HAP-1 (cell line): ENCODE measurements around the gene IL17RD.

Experiments
- DNase-seq, 2 experiments: peaks; one replicate each; pipeline ENCODE4 v3.0.0-alpha.2; 2016 to 2020; ENCODE audit warnings: low spot score in 2 of 2
- H3K27me3 ChIP-seq: fragments of 250-450 bp; sonication (Bioruptor Pico); 2 replicates; pipeline ENCODE4 v1.5.1; 2020; ENCODE audit warnings: low read depth, mild to moderate bottlenecking, moderate library complexity
- H3K36me3 ChIP-seq: fragments of 250-450 bp; sonication (Bioruptor Pico); replicated peaks from 2 replicates; pipeline ENCODE4 v1.5.1; 2020; ENCODE audit warnings: mild to moderate bottlenecking
- H3K4me1 ChIP-seq: fragments of 250-450 bp; sonication (Bioruptor Pico); 2 replicates; pipeline ENCODE4 v1.5.1; 2020; ENCODE audit warnings: mild to moderate bottlenecking
- H3K4me3 ChIP-seq: fragments of 250-450 bp; sonication (Bioruptor Pico); 2 replicates; pipeline ENCODE4 v1.5.1; 2020; ENCODE audit warnings: mild to moderate bottlenecking, moderate library complexity
- H3K9me3 ChIP-seq: fragments of 250-450 bp; sonication (Bioruptor Pico); 2 replicates; pipeline ENCODE4 v1.5.1; 2020; ENCODE audit warnings: mild to moderate bottlenecking, moderate library complexity
- in situ Hi-C: fragments of 300-500 bp; cut with MboI; formaldehyde crosslinking; loops from 3 replicates; pipeline ENCODE4 v1.14.3; 2020; ENCODE audit warnings: low sequenced_read_pairs, inconsistent platforms, mixed read lengths

Gene IL17RD

GRCh38 chr3:57166660-57167059, 1.5 kb upstream of the IL17RD start:
- DNase-seq = no peak
- in situ Hi-C loops = no loop called here
- no peak overlapping the region for H3K4me3 ChIP-seq
- no peaks in the 10 kb centered on the region for H3K9me3 ChIP-seq
- H3K4me1 ChIP-seq = peaks cover 15% of the 10 kb centered on the region
- H3K27me3 ChIP-seq = no peaks in the 10 kb centered on the region
- H3K36me3 ChIP-seq = no peaks in the 10 kb centered on the region

GRCh38 chr3:57165641-57166040, 488 bp upstream of the IL17RD start:
- in situ Hi-C loops = no loop called here
- H3K4me1 ChIP-seq = peaks cover 22% of the 10 kb centered on the region
- no peak overlapping the region for H3K4me3 ChIP-seq

DNA sequence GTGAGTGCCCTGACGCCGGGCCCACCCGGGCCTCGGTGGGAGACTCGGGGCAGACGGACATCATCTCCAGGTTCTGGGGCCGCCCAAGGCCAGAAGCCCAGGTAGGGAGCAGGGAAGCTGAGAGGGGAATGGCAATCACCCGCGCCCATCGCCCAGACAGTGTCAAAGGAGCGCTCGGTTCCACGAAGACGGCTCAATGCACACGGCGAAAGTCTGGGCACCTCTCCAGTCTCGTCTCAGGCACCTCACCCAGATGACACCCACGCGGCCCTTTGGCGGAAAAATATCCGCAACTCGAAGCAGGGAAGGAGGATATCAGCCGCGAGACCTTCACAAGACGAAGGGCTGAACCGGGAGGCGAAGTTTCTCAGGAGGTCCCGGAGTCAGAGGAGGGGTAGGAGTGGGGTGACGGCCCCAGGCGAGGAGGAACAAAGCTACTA, 916 bp downstream of the IL17RD start:
- in situ Hi-C loops = no loop called here
- no peaks in the 10 kb centered on the region for H3K27me3 ChIP-seq
- H3K36me3 ChIP-seq = no peaks in the 10 kb centered on the region
- DNase-seq = peak in 1 of 2 experiments; percentile 30
- H3K4me1 ChIP-seq = peaks cover 17% of the 10 kb centered on the region
- H3K9me3 ChIP-seq = no peaks in the 10 kb centered on the region
- peak overlapping the region; percentile 56 for H3K4me3 ChIP-seq

More at GRCh38 chr3:57165641-57166040, 488 bp upstream of the IL17RD start:
- no peaks in the 10 kb centered on the region for H3K9me3 ChIP-seq
- no peaks in the 10 kb centered on the region for H3K36me3 ChIP-seq
- H3K27me3 ChIP-seq = no peaks in the 10 kb centered on the region
- no peak for DNase-seq

- in situ Hi-C loops = no loop called here
- H3K9me3 ChIP-seq = no peaks in the 10 kb centered on the region
- H3K4me1 ChIP-seq = peaks cover 17% of the 10 kb centered on the region
- no peaks in the 10 kb centered on the region for H3K27me3 ChIP-seq
- no peak for DNase-seq
- no peaks in the 10 kb centered on the region for H3K36me3 ChIP-seq
- H3K4me3 ChIP-seq = no peak overlapping the region
Measured at GRCh38 chr3:57163751-57164150, 1.4 kb downstream of the IL17RD start.

DNA sequence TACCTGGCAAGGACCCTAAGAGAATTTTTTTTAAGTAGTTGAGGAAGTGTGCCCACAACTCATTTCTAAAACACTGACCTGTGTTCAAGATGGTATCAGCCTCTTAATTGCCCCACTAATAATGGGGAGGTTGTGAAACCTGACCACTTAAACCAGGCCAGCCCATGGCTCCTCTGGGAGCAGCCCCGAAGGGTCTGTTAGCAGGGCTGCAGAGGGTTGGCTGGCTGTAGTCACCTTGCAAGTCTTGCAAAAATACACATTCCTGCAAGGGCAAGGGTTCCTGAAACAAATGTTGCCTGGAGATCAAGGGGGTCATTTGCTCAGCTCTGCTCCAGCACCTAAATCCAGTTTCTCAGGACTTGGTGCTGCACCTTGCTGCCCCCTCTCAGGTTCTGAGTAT, 3.2 kb downstream of the IL17RD start:
- Histone ChIP-seq H3K4me1 (peaks cover 26% of the 10 kb centered on the region), H3K9me3 (no peaks in the 10 kb centered on the region), H3K4me3 (no peak overlapping the region), H3K27me3 (no peaks in the 10 kb centered on the region), H3K36me3 (no peaks in the 10 kb centered on the region)
- DNase-seq = no peak
- in situ Hi-C loops = no loop called here

- H3K36me3 ChIP-seq = no peaks in the 10 kb centered on the region
- in situ Hi-C loops = no loop called here
- no peak overlapping the region for H3K4me3 ChIP-seq
- no peaks in the 10 kb centered on the region for H3K27me3 ChIP-seq
- peaks cover 26% of the 10 kb centered on the region for H3K4me1 ChIP-seq
- DNase-seq = peak in 1 of 2 experiments; percentile 16
- no peaks in the 10 kb centered on the region for H3K9me3 ChIP-seq
Measured at GRCh38 chr3:57160765-57161538, 4.2 kb downstream of the IL17RD start.

GRCh38 chr3:57160076-57160764, 4.9 kb downstream of the IL17RD start:
- no peaks in the 10 kb centered on the region for H3K9me3 ChIP-seq
- no peaks in the 10 kb centered on the region for H3K36me3 ChIP-seq
- in situ Hi-C loops = no loop called here
- H3K27me3 ChIP-seq = no peaks in the 10 kb centered on the region
- H3K4me1 ChIP-seq = peaks cover 24% of the 10 kb centered on the region
- DNase-seq = peak in 1 of 2 experiments; percentile 40
- no peak overlapping the region for H3K4me3 ChIP-seq

GRCh38 chr3:57158813-57159738, 6.1 kb downstream of the IL17RD start:
- no peak for DNase-seq
- in situ Hi-C loops = no loop called here
- no peaks in the 10 kb centered on the region for H3K36me3 ChIP-seq
- no peaks in the 10 kb centered on the region for H3K27me3 ChIP-seq
- no peaks in the 10 kb centered on the region for H3K9me3 ChIP-seq
- peaks cover 20% of the 10 kb centered on the region for H3K4me1 ChIP-seq
- H3K4me3 ChIP-seq = no peak overlapping the region

GRCh38 chr3:57158325-57158724, 6.8 kb downstream of the IL17RD start:
- no peaks in the 10 kb centered on the region for H3K9me3 ChIP-seq
- H3K4me1 ChIP-seq = peaks cover 21% of the 10 kb centered on the region
- no peaks in the 10 kb centered on the region for H3K27me3 ChIP-seq
- no peak for DNase-seq
- in situ Hi-C loops = no loop called here
- H3K36me3 ChIP-seq = no peaks in the 10 kb centered on the region
- no peak overlapping the region for H3K4me3 ChIP-seq

GRCh38 chr3:57157545-57157944, 7.6 kb downstream of the IL17RD start:
- no peak for DNase-seq
- Histone ChIP-seq H3K4me1 (peaks cover 23% of the 10 kb centered on the region), H3K27me3 (no peaks in the 10 kb centered on the region), H3K9me3 (no peaks in the 10 kb centered on the region), H3K4me3 (no peak overlapping the region), H3K36me3 (no peaks in the 10 kb centered on the region)
- in situ Hi-C loops = no loop called here

DNA sequence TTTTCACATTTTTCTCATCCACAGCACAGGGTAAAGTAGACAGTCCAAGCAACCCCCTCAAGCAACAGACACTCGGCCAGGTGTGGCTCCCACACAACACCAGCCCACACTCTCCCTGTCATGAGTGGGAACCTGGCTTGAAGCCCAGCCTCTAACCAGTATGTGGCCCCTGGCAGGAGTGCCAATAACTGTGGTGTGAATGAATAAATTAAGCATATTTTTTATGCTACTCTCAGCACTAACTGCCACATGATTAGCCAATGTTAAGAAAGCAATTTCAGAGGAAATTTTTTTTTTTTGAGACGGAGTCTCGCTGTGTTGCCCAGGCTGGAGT, 9.9 kb downstream of the IL17RD start:
- in situ Hi-C loops = no loop called here
- Histone ChIP-seq H3K9me3 (no peaks in the 10 kb centered on the region), H3K4me1 (peaks cover 14% of the 10 kb centered on the region), H3K27me3 (no peaks in the 10 kb centered on the region), H3K36me3 (no peaks in the 10 kb centered on the region), H3K4me3 (no peak overlapping the region)
- DNase-seq = no peak

GRCh38 chr3:57154470-57155309, 10.5 kb downstream of the IL17RD start:
- DNase-seq = no peak
- Histone ChIP-seq H3K4me1 (peaks cover 13% of the 10 kb centered on the region), H3K27me3 (no peaks in the 10 kb centered on the region), H3K4me3 (no peak overlapping the region), H3K9me3 (no peaks in the 10 kb centered on the region), H3K36me3 (no peaks in the 10 kb centered on the region)
- in situ Hi-C loops = no loop called here
